ENCODE data around the gene MYH11.

DNA sequence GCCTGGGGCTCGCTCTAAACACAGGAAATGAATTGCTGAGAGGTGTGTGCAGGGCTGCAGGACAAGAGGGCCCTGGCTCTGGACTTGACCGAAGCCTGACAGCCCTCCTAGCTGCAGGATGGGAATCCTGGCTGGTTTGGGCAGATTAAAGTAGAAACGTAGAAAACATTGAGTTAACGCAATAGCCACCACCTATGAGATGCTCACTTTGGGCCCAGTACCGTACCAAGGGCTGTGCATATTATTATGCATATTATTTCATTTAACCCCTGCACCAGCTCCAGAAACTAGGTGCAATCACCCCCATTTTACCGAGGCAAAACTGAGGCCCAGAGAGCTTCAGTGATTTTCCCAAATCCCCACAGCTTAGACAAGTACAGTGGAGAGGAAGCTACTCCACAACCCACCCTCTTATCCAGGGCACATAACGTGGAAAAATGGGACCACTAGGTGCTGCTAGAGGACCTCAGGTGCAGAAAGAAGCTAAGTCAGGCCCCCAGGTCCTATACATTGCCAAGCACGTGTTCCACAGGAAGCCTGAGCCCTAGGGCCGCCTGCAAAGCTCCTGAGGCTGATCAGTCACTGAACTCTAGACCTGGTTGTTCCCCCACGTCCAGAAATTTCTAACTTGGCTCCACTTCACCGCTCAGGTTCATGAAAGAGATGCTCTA, 79.2 kb downstream of the MYH11 start:
- TF ChIP-seq EZH2 (IDR thresholded peaks at IDR 0.05) (no peak), POLR2AphosphoS5 (IDR thresholded peaks at IDR 0.05; ENCODE audit: borderline replicate concordance, low read depth, low read length) (no peak), FOXP2 (optimal IDR thresholded peaks at IDR 0.05; ENCODE audit: control extremely low read depth, extremely low read length, insufficient read depth) (no peak)
